GM19452 (cell line): ENCODE results near the gene PAQR6.
A peak's percentile ranks its signal among the peaks of the same experiment; 100 is the strongest.

Source experiments
- ATAC-seq: cut with Tn5 transposase; IDR thresholded peaks from one replicate; pipeline ENCODE4 v1.9.1; 2021; ENCODE audit not compliant: unreplicated experiment

Gene PAQR6

DNA sequence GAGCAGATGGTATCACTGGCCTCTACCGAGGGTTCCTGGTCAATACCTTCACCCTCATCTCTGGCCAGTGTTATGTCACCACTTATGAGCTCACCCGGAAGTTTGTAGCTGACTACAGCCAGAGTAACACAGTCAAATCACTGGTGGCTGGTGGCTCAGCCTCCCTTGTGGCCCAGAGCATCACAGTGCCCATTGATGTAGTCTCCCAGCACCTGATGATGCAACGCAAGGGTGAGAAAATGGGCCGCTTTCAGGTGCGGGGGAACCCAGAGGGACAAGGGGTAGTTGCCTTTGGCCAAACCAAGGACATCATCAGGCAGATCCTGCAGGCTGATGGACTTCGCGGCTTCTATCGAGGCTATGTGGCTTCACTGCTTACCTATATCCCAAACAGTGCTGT is 47.8 kb downstream of the PAQR6 start:
- ATAC-seq: no peak

GRCh38 chr1:156198831-156199349 is 49.0 kb downstream of the PAQR6 start:
- ATAC-seq: no peak

DNA sequence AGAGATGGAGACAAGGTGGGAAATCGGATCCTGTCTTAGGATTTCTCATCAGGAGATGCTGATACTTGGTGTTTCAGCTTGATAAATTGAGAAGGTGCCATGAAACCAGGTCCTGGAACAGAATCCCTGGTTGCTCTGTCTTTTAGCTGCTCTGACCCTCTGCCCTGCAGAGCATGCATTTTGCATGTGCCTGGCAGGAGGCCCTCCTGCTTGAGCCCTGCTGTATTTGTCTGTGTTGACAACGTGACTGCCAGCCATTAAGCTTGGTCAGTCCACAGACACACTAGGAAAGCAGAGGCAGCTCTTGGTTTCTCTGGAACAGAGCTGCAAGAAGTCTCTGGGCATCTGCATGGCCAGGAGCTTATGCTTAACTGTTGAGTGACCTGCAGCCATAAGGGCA is 51.4 kb downstream of the PAQR6 start:
- ATAC-seq: no peak

DNA sequence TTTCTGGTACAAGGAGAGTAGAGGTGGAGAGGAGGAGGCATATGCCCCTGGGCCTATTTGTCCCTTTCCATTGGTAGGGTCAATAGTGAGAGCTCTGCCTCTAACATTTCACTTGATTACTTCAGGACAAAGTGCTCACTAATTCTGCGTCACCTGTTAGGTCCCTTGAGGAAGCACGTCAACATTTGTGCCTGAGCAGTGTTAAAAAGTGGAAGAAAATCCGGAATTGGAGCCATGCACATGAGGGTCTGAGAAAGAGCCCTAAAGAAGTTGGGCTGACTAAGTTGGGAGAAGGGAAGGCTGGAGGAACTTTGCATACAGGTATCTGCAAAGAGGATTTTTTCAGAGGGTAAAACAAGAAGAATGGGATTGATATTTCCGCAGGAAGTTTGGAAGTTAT is 52.0 kb downstream of the PAQR6 start:
- no peak for ATAC-seq

DNA sequence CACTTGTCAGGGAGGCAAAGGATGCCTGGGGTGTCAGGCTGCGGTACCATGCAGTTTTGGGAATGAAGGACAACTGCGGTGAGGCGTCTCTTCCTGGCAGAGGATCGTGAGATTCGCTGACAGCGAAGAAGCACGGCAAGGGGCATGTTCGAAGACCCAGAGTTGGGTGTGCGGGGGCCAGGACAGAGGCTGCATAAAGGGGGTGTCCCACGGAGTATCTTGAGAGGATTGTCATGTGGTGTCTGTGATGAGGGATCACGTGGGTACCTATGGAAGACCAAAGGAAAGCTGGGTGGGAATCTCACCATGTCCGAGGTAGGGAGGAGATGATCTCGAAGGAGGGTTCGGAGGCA is 53.6 kb downstream of the PAQR6 start:
- ATAC-seq: no peak

GRCh38 chr1:156193488-156194299 is 54.2 kb downstream of the PAQR6 start, which contains the start of gene SLC25A44:
SLC25A44 (plus strand) TSS chr1:156194104; CDS start chr1:156199848, 5,744 bp downstream.
- ATAC-seq: peak; percentile 95
